SJSA1 (cell line): ENCODE data around the gene FOXN3. TPM values are rescaled to one million over a fixed set of nuclear protein-coding genes. Genes with fewer than 3 reads are reported as not detected.

Experiments
- DNase-seq, 2 experiments: peaks; one replicate each; pipeline ENCODE4 v3.0.0-alpha.2; 2015 to 2020; ENCODE audit warnings: low spot score in 2 of 2, low read depth in 1 of 2
- H3K27ac ChIP-seq: fragments of 250-450 bp; sonication (Bioruptor Pico); 2 replicates; pipeline ENCODE4 v1.5.1; 2020; ENCODE audit warnings: mild to moderate bottlenecking, moderate library complexity
- H3K27me3 ChIP-seq: fragments of 250-450 bp; sonication (Bioruptor Pico); replicated peaks from 2 replicates; pipeline ENCODE4 v1.5.1; 2020; ENCODE audit warnings: mild to moderate bottlenecking, moderate library complexity
- H3K36me3 ChIP-seq: fragments of 250-450 bp; sonication (Bioruptor Pico); 2 replicates; pipeline ENCODE4 v1.5.1; 2020; ENCODE audit warnings: mild to moderate bottlenecking
- H3K4me1 ChIP-seq: fragments of 250-450 bp; sonication (Bioruptor Pico); replicated peaks from 2 replicates; pipeline ENCODE4 v1.6.1; 2021; ENCODE audit warnings: mild to moderate bottlenecking
- H3K4me3 ChIP-seq: fragments of 250-450 bp; sonication (Bioruptor Pico); 2 replicates; pipeline ENCODE4 v1.5.1; 2020; ENCODE audit warnings: mild to moderate bottlenecking
- H3K9me3 ChIP-seq: fragments of 250-450 bp; sonication (Bioruptor Pico); replicated peaks from 2 replicates; pipeline ENCODE4 v1.5.1; 2020; ENCODE audit warnings: mild to moderate bottlenecking
- total RNA-seq: library from RNA; depleted of rRNA; stranded (reverse); fragments of >200 nt; shearing (Covaris generic); gene quantifications from 2 replicates; pipeline ENCODE4 v1.2.3, GENCODE V29; 2014

The FOXN3 gene
- total RNA-seq, 1 experiment from 2014 or later, result 31.0 TPM

- H3K4me1 ChIP-seq, result no peaks in the 10 kb centered on the region
- no peaks in the 10 kb centered on the region for H3K27me3 ChIP-seq
- no peak overlapping the region for H3K4me3 ChIP-seq
- no peak for DNase-seq
- peaks cover 6% of the 10 kb centered on the region; the same call in 1 of the 2 replicates for H3K36me3 ChIP-seq
- H3K27ac ChIP-seq, result no peak overlapping the region
- peaks cover 5% of the 10 kb centered on the region for H3K9me3 ChIP-seq
These were observed 38.0 kb downstream of the FOXN3 start for GRCh38 chr14:89379006-89379405.

GRCh38 chr14:89378119-89378518 lies 38.9 kb downstream of the FOXN3 start:
- no peak overlapping the region for H3K27ac ChIP-seq

GRCh38 chr14:89377544-89377943 lies 39.5 kb downstream of the FOXN3 start:
- peaks cover 5% of the 10 kb centered on the region for H3K9me3 ChIP-seq
- no peaks in the 10 kb centered on the region for H3K4me1 ChIP-seq
- no peak for DNase-seq
- H3K36me3 ChIP-seq, result peaks cover 6% of the 10 kb centered on the region; the same call in 1 of the 2 replicates
- no peaks in the 10 kb centered on the region for H3K27me3 ChIP-seq
- H3K27ac ChIP-seq, result no peak overlapping the region
- no peak overlapping the region for H3K4me3 ChIP-seq

More at GRCh38 chr14:89378119-89378518, 38.9 kb downstream of the FOXN3 start:
- Histone ChIP-seq H3K36me3 (peaks cover 6% of the 10 kb centered on the region; the same call in 1 of the 2 replicates), H3K4me1 (no peaks in the 10 kb centered on the region), H3K27me3 (no peaks in the 10 kb centered on the region), H3K9me3 (peaks cover 5% of the 10 kb centered on the region), H3K4me3 (no peak overlapping the region)
- no peak for DNase-seq

- H3K4me3 ChIP-seq, result no peak overlapping the region
- H3K4me1 ChIP-seq, result no peaks in the 10 kb centered on the region
These were observed 42.1 kb downstream of the FOXN3 start for GRCh38 chr14:89374908-89375307.

GRCh38 chr14:89373185-89373584 lies 43.8 kb downstream of the FOXN3 start:
- H3K27me3 ChIP-seq, result no peaks in the 10 kb centered on the region
- H3K4me3 ChIP-seq, result no peak overlapping the region
- H3K4me1 ChIP-seq, result no peaks in the 10 kb centered on the region
- H3K36me3 ChIP-seq, result no peaks in the 10 kb centered on the region
- no peaks in the 10 kb centered on the region for H3K9me3 ChIP-seq
- DNase-seq, result no peak
- H3K27ac ChIP-seq, result no peak overlapping the region

More at GRCh38 chr14:89374908-89375307, 42.1 kb downstream of the FOXN3 start:
- no peak overlapping the region for H3K27ac ChIP-seq
- no peaks in the 10 kb centered on the region for H3K36me3 ChIP-seq
- no peaks in the 10 kb centered on the region for H3K27me3 ChIP-seq
- no peak for DNase-seq
- no peaks in the 10 kb centered on the region for H3K9me3 ChIP-seq

- Histone ChIP-seq H3K4me3 (no peak overlapping the region), H3K9me3 (no peaks in the 10 kb centered on the region), H3K27ac (no peak overlapping the region), H3K36me3 (no peaks in the 10 kb centered on the region), H3K27me3 (no peaks in the 10 kb centered on the region), H3K4me1 (no peaks in the 10 kb centered on the region)
- DNase-seq, result no peak
These were observed 44.5 kb downstream of the FOXN3 start for GRCh38 chr14:89372512-89372883.

- DNase-seq, result no peak
- Histone ChIP-seq H3K36me3 (no peaks in the 10 kb centered on the region), H3K4me3 (no peak overlapping the region), H3K4me1 (no peaks in the 10 kb centered on the region), H3K9me3 (no peaks in the 10 kb centered on the region), H3K27ac (no peak overlapping the region), H3K27me3 (no peaks in the 10 kb centered on the region)
These were observed 45.2 kb downstream of the FOXN3 start for GRCh38 chr14:89371585-89372511.

GRCh38 chr14:89370781-89371180 lies 46.3 kb downstream of the FOXN3 start:
- Histone ChIP-seq H3K9me3 (no peaks in the 10 kb centered on the region), H3K27ac (no peak overlapping the region), H3K27me3 (no peaks in the 10 kb centered on the region), H3K4me1 (no peaks in the 10 kb centered on the region), H3K4me3 (no peak overlapping the region), H3K36me3 (no peaks in the 10 kb centered on the region)
- DNase-seq, result no peak

GRCh38 chr14:89370381-89370780 lies 46.7 kb downstream of the FOXN3 start:
- Histone ChIP-seq H3K4me3 (no peak overlapping the region), H3K27me3 (no peaks in the 10 kb centered on the region), H3K27ac (no peak overlapping the region), H3K9me3 (no peaks in the 10 kb centered on the region), H3K36me3 (no peaks in the 10 kb centered on the region), H3K4me1 (no peaks in the 10 kb centered on the region)
- DNase-seq, result no peak

- Histone ChIP-seq H3K9me3 (no peaks in the 10 kb centered on the region), H3K4me3 (no peak overlapping the region), H3K27ac (no peak overlapping the region), H3K36me3 (no peaks in the 10 kb centered on the region), H3K4me1 (no peaks in the 10 kb centered on the region), H3K27me3 (no peaks in the 10 kb centered on the region)
- no peak for DNase-seq
These were observed 47.4 kb downstream of the FOXN3 start for GRCh38 chr14:89369656-89370055.

GRCh38 chr14:89368490-89369477 lies 48.2 kb downstream of the FOXN3 start:
- no peaks in the 10 kb centered on the region for H3K27me3 ChIP-seq
- DNase-seq, result no peak
- no peaks in the 10 kb centered on the region for H3K36me3 ChIP-seq
- H3K4me1 ChIP-seq, result no peaks in the 10 kb centered on the region
- H3K27ac ChIP-seq, result no peak overlapping the region
- H3K4me3 ChIP-seq, result no peak overlapping the region
- H3K9me3 ChIP-seq, result no peaks in the 10 kb centered on the region

GRCh38 chr14:89367779-89368120 lies 49.3 kb downstream of the FOXN3 start:
- Histone ChIP-seq H3K27me3 (no peaks in the 10 kb centered on the region), H3K27ac (no peak overlapping the region)
- no peak for DNase-seq

GRCh38 chr14:89366864-89367778 lies 49.9 kb downstream of the FOXN3 start:
- no peaks in the 10 kb centered on the region for H3K4me1 ChIP-seq
- no peak for DNase-seq

More at GRCh38 chr14:89367779-89368120, 49.3 kb downstream of the FOXN3 start:
- Histone ChIP-seq H3K4me1 (no peaks in the 10 kb centered on the region), H3K4me3 (no peak overlapping the region), H3K9me3 (no peaks in the 10 kb centered on the region), H3K36me3 (no peaks in the 10 kb centered on the region)

More at GRCh38 chr14:89366864-89367778, 49.9 kb downstream of the FOXN3 start:
- H3K27ac ChIP-seq, result no peak overlapping the region
- no peak overlapping the region for H3K4me3 ChIP-seq
- no peaks in the 10 kb centered on the region for H3K9me3 ChIP-seq
- no peaks in the 10 kb centered on the region for H3K27me3 ChIP-seq
- no peaks in the 10 kb centered on the region for H3K36me3 ChIP-seq
